Measurements from ENCODE around the gene RIPOR3.
"Not testable (repeated sequence)": the region's sequence is repeated elsewhere in the genome, so short reads cannot be mapped to it uniquely, and the experiment has no call there.

The RIPOR3 gene

DNA sequence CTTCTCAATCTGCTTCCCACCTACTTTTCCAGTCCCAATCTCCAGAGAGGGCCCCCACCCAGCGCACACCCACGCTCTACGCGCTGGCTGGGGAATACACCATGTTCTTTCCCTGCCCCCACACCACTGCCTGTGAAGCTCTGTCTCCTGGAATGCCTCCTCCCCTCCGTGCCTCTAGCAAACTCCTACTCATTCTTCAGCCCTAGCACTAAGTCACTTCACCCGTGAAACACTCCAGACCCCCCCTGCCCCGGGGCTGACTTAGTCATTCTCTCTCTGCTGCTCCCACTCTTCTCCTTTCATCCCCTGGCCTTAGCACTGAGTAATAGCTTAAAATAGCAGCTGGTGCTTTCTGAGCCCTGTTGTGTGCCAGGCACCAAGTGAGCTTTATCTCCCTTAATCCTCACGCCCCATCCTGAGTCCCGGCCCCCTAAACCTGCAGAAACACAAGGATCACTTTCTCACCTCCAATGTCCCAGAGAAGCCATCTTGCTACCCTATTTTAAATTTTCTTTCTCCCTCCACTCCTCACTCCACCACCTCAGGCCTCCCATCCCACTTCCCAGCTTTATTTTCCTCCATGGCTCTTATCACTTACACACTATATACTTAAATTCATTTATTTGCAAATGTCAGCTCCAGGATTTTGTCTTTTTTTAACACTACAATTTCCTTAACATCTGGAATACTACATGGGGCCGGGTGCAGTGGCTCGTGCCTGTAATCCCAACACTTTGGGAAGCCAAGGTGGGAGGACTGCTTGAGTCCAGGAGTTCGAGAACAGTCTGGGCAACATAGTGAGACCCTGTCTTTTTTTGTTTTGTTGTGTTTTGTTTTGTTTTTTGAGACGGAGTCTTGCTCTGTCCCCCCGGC lies 33.7 kb upstream of the RIPOR3 start:
- no peak for DNase-seq

DNA sequence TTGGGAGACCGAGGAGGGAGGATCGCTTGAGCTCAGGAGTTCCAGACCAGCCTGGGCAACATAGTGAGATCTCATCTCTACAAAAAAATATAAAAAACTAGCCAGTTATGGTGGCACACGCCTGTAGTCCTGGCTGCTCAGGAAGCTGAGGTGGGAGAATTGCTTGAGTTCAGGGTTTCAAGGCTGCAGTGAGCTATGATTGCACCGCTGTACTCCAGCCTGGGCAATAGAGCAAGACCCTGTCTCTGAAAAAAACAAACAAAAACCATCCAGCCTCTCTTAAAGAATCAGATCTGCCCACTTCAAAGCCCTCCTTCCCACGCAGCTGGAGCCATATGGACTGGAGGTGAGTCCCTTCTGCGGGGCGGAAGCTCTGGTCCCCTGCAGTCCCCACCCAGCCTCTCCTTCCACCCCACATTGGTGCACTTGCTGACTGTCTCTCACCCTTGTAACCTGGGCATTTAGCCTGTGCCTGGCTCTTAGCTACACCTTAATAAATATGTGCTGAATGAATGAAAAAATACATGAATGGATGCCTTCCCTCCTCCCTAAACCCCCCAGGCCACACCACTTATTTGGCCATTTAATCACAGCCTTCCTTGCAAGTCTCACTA lies 32.9 kb upstream of the RIPOR3 start:
- DNase-seq = no peak

DNA sequence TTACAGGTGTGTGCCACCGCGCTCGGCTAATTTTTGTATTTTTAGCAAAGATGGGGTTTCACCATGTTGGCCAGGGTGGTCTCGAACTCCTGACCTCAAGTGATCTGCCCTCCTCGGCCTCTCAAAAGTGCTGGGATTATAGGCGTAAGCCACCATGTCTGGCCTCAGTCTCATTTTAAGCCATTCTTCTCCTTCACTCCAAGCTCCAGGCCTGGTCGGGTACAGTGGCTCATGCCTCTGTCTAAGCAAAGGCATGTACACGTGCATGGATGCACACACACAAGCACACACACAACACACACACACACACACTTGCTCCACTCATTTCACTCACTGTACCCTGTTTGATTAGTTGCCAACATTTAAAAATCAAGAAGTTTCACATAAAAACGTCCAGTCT lies 32.3 kb upstream of the RIPOR3 start:
- no peak for DNase-seq

DNA sequence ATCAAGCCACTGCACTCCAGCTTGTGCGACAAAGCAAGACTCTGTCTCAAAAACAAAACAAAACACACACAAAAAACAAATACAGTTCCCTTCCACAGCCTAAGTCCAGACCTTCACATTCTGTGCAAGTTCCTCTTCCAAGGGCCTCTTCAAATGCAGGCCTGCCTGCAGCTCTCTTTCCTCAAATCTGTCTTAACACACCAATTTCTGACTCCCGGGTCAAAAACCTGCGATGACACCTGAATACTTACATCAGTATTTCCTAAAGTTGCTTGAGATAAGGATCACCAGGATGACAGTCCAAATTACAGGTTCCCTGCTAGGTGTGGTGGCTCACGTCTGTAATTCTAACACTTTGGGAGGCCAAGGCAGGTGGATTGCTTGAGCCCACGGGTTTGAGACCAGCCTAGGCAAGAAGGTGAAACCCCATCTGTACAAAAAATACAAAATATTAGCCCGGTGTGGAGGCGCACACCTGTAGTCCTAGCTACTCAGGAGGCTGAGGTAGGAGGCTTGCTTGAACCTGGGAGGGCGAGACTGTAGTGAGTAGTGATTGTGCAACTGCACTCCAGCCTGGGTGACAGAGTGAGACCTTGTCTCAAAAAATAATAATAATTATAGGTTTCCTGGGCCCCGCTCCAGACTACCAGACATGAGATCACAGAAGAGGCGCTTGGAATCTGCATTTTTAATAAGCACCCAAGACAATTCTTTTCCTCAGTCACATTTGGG lies 31.2 kb upstream of the RIPOR3 start:
- no peak for DNase-seq

DNA sequence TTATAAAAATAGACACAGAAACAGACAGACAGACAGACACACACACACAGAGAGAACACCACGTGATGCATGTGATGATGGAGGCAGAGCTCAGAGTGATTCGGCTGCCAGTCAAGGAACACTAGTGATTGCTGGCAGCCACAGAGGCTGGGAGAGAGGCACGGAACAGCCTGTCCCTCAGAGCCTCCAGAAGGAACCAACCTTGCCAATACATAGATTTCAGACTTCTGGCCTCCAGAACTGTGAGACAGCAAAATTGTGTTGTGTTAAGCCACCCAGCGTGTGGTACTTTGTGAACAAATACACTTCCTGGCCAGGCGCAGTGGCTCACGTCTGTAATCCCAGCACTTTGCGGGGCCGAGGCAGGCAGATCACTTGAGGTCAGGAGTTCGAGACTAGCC lies 30.5 kb upstream of the RIPOR3 start:
- DNase-seq = no peak

DNA sequence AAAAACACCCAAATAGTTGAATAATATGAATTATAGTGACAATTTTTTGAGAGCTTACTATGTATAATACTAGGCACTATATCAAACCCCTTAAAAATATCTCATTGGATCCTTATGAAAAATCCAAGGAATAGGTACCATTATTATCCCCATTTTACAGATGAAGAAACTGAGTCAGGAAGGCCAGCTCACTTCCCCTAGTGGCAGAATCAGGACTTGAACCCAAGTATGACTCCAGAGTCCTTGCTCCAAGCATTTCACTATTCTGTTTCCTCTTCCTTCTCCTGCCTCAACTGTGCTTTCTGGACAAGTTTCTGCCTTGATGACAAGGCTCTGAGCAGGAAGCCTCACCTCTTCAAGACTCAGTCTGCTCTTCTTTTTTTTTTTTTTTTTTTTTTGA lies 29.2 kb upstream of the RIPOR3 start:
- DNase-seq = no peak

DNA sequence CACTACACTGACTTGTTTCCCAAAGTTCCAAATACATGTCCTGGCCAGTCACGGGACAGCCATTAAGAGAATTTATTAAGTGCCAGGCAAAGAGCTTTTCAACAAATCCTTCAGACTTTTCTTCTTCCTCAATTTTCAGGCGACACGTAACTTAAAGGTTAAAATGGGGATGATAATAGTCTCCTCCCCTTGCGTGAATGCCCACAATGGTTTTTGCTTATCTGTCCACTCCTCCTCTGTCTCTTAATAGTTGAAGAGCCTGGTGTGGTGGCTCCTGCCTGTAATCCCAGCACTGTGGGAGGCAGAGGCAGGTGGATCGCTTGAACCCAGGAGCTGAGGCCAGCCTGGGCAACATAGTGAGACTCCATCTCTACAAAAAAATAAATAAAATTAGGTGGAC lies 28.7 kb upstream of the RIPOR3 start:
- no peak for DNase-seq

DNA sequence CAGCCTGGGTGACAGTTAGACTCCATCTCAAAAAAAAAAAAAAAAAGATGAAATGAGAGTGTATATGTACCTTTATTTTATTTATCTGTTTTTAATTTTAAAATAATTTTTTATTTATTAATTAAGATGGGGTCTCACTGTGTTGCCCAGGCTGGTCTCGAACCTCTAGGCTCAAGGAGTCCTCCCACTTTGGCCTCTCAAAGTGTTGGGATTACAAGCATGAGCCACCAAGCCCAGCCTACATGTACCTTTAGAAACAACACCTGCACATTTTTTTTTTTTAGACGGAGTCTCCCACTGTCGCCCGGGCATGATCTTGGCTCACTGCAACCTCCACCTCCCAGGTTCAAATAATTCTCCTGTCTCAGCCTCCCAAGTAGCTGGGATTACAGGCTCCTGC lies 28.0 kb upstream of the RIPOR3 start:
- DNase-seq = no peak

DNA sequence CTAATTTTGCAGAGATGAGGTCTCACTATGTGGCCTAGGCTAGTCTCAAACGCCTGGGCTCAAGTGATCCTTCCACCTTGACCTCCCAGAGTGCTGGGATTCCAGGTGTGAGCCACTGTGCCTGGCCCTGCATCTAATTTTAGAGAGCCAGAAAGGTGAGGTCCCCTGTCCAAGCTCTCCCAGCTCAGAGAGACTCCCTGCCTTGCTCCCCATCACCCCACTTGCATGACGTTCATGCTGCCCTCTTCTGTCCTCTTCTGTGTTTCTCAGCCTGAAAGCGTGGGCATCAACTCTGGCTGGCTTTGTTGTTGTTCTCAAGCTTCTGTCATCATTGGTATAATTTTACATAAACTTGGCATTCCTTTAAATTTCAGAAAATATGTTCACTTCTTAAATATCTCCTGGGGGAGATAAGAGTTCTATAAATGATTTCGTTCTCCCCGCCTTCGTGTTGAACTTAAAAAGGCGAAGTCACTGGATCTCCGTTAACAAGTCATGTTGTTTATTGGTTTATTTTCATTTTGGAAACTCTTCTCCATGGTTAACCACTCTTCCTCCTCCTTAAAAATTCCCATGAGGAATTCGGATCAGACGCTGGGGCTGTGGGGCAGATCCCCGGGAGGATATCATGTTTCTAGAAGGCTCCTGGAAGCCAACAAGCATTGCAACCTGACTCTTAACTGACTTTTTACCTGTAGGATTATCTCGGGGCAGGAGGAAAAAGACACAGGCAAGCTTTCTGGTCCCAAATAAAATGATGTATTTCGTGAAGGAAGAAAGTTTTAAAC lies 26.8 kb upstream of the RIPOR3 start:
- no peak for DNase-seq

DNA sequence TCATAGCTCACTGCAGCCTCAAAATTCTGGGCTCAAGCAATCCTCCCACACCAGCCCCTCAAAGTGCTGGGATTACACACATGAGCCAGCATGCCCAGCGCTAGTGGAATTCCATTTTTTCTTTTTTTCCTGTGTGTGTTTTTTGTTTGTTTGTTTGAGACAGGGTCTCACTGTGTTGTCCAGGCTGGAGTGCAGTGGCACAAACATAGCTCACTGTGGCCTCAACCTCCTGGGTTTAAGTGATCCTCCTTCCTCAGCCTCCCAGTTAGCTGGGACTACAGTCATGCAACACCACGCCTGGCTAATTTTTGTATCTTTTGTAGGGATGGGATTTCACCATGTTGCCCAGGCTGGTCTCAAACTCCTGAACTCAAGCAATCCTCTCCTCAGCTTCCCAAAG lies 26.0 kb upstream of the RIPOR3 start:
- no peak for DNase-seq

DNA sequence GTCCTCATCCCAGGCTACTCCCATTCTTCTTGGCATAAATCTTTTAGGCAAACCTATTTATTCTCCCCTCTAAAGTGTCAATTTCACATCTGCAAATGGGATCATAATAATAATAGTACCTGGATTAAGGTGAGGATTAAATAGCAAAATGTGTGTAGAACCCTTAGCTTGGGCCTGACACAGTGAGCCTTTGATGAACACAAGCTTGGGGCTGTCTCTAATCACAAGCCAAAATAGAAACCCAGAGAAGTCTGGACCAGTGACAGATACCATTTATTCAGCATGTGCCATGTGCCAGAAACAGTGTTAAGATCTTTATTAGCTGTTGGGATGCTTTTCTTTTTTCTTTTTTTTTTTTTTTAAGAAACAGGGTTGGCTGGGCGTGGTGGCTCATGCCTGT lies 25.2 kb upstream of the RIPOR3 start:
- DNase-seq = no peak

DNA sequence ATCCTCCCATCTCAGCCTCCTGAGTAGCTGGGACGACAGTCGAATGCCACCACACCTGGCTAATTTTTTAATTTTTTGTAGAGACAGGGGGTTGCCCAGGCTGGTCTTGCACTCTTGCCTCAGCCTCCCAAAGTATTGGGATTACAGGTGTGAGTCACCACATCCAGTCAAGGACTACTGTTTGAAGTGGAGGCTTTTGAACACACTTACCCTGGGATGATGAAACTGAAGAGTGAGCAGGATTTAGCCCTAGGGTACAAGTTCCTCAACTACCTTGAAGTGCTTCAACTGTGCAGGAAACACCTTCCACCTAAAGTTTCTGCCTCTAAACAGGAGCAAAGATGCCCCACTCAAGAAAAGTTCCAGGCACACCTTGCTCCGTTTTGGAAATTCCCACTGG lies 24.4 kb upstream of the RIPOR3 start:
- no peak for DNase-seq

DNA sequence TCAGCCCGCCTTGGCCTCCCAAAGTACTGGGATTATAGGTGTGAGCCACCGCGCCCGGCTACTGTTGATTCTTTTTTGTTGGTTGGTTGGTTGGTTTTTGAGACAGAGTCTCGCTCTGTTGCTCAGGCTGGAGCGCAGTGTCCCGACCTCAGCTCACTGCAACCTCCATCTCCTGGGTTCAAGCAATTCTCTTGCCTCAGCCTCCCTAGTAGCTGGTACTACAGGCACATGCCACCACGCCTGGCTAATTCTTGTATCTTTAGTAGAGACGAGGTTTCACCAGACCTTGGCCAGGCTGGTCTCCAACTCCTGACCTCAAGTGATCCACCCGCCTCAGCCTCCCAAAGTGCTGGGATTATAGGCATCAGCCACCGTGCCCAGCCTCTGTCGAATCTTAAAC lies 23.1 kb upstream of the RIPOR3 start:
- not testable (repeated sequence) for DNase-seq

DNA sequence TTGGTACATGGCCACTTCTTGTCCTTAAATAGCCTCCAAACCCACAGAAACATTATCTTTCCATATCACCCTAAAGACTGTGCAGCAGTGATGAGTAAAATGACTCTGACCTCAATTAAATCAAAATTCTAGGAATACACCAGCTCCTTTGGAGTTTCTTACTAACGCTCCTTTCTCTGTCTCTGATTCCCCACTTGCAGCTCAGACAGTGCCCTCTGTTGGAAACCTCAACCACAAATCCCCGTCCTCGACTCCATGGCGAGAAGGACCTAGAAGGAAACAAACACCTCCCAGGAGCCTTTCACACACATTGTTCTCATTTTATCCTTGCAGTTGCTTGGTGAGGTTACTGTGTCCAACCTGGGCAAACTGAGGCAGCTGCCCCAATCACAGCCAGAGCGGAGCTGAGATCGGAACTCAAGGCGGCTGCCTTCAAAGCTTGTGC lies 22.3 kb upstream of the RIPOR3 start:
- no peak for DNase-seq

DNA sequence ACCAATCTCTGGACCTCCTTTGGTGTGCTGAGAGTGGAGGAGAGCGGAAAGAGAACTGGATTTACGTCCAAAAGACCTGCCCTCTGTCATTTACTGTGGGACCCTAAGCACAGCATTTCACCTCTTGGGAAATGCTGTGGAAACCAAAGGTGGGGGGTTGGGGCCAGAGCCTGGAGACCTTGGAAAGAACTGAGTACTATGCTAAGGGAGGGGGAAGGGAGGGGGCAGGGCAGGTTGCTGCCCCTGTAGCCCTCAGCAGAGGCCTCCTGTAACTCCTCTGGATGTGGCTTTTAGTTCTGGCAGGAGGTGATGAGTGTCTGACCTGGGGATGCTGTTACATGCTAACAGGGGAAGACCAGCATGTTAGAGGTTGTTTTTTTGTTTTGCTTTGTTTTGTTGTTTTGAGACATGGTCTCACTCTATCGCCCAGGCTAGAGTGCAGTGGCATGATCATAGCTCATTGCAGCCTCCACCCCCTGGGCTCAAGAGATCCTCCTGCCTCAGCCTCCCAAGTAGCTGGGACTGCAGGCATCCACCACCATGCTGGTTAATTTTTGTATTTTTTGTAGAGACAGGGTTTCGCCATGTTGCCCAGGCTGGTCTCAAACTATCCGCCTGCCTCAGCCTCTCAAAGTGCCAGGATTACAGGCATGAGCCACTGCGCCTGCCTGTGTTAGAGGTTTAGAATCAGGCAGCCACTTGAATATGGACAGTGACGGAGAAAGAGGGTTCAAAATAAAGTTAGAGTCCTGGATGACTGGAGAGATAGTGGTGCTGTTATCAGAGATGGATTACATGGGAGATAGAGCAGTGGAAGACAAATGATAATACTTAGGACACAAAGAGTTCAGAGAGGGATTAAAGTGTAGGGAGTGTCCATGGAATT lies 21.7 kb upstream of the RIPOR3 start:
- DNase-seq = no peak

DNA sequence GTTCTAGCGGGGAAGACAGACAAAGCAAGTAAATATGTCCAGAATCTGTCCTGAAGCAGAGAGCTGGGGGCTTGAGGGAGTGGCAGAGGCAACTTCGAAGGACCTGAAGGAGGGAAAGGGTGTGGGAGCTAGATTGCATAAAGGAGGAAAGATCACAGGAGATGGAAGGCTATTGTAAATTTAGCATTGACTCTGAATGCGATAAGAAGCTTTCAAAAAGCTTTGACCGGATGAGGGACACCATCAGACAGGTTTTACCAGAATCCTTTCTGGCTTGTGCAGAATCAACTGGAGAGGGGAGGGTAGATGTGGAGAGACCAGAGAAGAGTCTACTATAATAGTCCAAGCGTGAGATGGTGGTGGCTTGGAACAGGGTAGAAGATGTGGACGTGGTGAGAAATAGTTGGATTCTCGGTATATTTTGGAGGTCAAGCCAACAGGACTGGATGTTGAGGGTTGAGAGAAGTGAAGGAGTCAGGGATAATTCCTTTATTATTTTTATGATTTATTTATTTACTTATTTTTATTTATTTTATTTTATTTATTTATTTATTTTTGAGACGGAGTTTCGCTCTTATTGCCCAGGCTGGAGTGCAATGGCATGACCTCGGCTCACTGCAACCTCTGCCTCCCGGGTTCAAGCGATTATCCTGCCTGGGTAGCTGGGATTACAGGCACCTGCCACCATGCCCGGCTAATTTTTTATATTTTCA lies 19.9 kb upstream of the RIPOR3 start:
- DNase-seq = no peak

DNA sequence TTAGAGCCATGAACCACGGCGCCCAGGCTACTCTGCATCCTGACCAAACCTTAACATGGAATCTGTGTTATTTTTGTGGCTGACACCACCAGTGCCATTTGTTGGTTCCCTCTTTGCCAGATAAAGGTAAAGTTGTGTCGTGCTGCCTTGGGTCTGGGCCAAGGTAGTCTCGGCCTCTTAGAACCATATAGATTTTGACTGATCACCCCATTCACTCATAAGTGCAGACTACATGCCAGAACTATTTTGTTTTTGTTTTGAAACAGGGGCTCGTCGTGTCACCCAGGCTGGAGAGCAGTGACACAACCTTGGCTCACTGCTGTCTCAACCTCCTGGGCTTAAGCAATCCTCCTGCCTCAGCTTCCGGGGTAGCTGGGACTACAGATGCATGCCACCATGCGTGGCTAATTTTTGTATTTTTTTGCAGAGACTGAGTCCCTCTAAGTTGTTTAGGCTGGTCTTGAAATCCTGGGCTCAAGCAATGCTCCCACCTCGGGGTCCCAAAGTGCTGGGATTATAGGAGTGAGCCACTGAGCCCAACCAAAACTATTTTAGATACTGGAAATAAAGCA lies 19.2 kb upstream of the RIPOR3 start:
- no peak for DNase-seq

DNA sequence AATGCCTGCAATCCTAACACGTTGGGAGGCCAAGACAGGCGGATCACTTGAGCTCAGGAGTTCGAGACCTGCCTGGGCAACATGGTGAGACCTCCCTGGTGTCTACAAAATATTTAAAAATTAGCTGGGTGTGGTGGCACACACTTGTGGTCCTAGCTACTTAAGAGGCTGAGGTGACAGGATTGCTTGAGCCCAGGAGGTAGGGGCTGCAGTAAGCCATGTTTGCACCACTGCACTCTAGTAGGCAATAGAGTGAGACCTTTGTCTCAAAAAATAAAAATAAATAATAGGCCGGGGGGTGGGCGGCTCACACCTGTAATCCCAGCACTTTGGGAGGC lies 18.3 kb upstream of the RIPOR3 start:
- DNase-seq = no peak

DNA sequence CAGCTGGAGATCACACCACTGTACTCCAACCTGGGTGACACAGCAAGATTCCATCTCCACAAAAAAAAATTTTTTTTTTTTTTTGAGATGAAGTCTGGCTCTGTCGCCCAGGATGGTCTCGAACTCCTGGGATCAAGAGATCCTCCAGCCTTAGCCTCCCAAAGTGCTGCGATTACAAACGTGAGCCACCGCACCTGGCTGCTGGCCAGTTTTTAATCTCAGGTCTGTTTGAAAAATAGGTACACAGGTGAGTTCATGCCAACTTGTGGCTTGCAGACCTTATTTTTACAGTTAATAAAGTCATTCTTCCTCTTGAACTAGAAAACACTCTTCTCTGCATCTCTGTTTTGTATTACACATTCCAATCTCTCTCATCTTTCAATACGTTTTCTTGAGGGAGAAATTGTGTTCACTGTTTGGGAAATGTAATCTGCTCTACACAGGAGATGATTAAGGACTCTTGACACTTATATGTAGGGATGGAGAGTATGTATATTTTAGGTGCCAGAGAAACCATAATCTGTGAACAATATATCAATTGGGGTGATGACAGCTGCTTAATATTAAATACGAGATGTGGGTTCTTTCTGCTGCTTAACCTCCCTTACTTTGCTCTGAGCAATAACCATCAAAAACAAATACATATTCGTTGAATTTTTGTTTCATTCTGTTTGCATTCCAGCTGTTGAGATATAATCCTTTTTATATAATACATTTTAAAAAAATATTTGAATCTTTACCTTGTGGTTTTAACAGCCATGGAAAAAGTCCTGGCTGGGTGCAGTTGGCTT lies 17.7 kb upstream of the RIPOR3 start:
- no peak for DNase-seq

DNA sequence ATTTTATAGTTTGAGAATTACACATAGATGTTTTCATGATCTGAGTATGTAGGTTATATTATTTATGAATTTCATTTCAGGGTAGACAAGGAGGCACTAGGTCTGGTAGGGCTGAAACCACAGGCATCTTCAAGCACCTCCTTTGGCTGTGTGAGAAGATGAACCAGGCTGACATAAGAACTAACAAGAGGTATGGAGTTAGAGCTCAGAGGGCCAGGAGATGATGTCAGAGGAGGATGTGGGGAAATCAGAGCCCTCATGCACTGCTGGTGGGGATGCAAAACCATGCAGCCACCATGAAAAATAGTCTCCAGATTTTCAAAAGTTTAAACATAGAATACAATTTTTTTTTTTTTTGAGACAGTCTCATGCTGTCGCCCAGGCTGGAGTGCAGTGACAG lies 13.6 kb upstream of the RIPOR3 start:
- DNase-seq = no peak
